Retinal pigment epithelial cell (primary cell): Measurements from ENCODE around the gene ACKR3.

Experiments
- DNase-seq: peaks from one replicate; pipeline ENCODE4 v3.0.0-alpha.2; 2010; ENCODE audit warnings: low read depth
- H3K4me3 ChIP-seq: 2 replicates; pipeline ENCODE4 v1.5.1; 2011; ENCODE audit warnings: mild to moderate bottlenecking, low read length, control low read depth, moderate library complexity
- CTCF ChIP-seq: conservative IDR thresholded peaks from 2 replicates; pipeline ENCODE4 v1.5.1; 2011; ENCODE audit warnings: low read depth, low read length, control low read depth, inconsistent platforms

The ACKR3 gene

GRCh38 chr2:236606023-236606422, 36.4 kb downstream of the ACKR3 start:
- no peak for TF ChIP-seq CTCF
- no peak overlapping the region for H3K4me3 ChIP-seq
- DNase-seq, result no peak

GRCh38 chr2:236607471-236608187, 38.0 kb downstream of the ACKR3 start:
- no peak overlapping the region for H3K4me3 ChIP-seq
- peak; percentile 10 for TF ChIP-seq CTCF
- DNase-seq, result no peak

- no peak for TF ChIP-seq CTCF
- H3K4me3 ChIP-seq, result no peak overlapping the region
- no peak for DNase-seq
Observed at GRCh38 chr2:236608188-236608525, 38.5 kb downstream of the ACKR3 start.

GRCh38 chr2:236608710-236609109, 39.1 kb downstream of the ACKR3 start:
- no peak for TF ChIP-seq CTCF
- no peak overlapping the region for H3K4me3 ChIP-seq
- DNase-seq, result no peak

- H3K4me3 ChIP-seq, result no peak overlapping the region
- TF ChIP-seq CTCF, result no peak
Observed at GRCh38 chr2:236610991-236611821, 41.6 kb downstream of the ACKR3 start.

GRCh38 chr2:236612737-236613136, 43.1 kb downstream of the ACKR3 start:
- no peak for TF ChIP-seq CTCF
- DNase-seq, result no peak
- H3K4me3 ChIP-seq, result no peak overlapping the region

More at GRCh38 chr2:236610991-236611821, 41.6 kb downstream of the ACKR3 start:
- no peak for DNase-seq

- no peak for DNase-seq
- no peak for TF ChIP-seq CTCF
- no peak overlapping the region for H3K4me3 ChIP-seq
Observed at GRCh38 chr2:236613612-236614011, 44.0 kb downstream of the ACKR3 start.
